ENCODE data around the gene HAUS1.

The HAUS1 gene

GRCh38 chr18:46140173-46140572, 36.0 kb downstream of the HAUS1 start:
- no peak overlapping the region for H3K27ac ChIP-seq
- no peaks in the 10 kb centered on the region for H3K27me3 ChIP-seq (replicated peaks)
- no peak overlapping the region for H3K4me3 ChIP-seq (ENCODE audit: low read depth, low read length)
- H3K36me3 ChIP-seq (replicated peaks), result no peaks in the 10 kb centered on the region
- in situ Hi-C loops (cut with HindIII; ENCODE audit: low pct_ligation_motif_present, low sequenced_read_pairs), result no loop called here
- DNase-seq, result no peak
- no peak for TF ChIP-seq CTCF (IDR thresholded peaks at IDR 0.05; ENCODE audit: low read depth, low read length, missing control alignments)

GRCh38 chr18:46141199-46141598, 37.0 kb downstream of the HAUS1 start:
- in situ Hi-C loops (cut with HindIII; ENCODE audit: low pct_ligation_motif_present, low sequenced_read_pairs), result no loop called here
- DNase-seq, result no peak
- TF ChIP-seq CTCF (IDR thresholded peaks at IDR 0.05; ENCODE audit: low read depth, low read length, missing control alignments), result no peak

GRCh38 chr18:46148810-46149209, 44.6 kb downstream of the HAUS1 start:
- in situ Hi-C loops (cut with HindIII; ENCODE audit: low pct_ligation_motif_present, low sequenced_read_pairs), result no loop called here
- Histone ChIP-seq H3K27me3 (replicated peaks) (no peaks in the 10 kb centered on the region), H3K27ac (no peak overlapping the region), H3K4me3 (ENCODE audit: low read depth, low read length) (no peak overlapping the region), H3K36me3 (replicated peaks) (no peaks in the 10 kb centered on the region)
- peak; percentile 58 for TF ChIP-seq CTCF (IDR thresholded peaks at IDR 0.05; ENCODE audit: low read depth, low read length, missing control alignments)
- DNase-seq, result peak; percentile 67

More at GRCh38 chr18:46141199-46141598, 37.0 kb downstream of the HAUS1 start:
- Histone ChIP-seq H3K27me3 (replicated peaks) (no peaks in the 10 kb centered on the region), H3K36me3 (replicated peaks) (no peaks in the 10 kb centered on the region), H3K27ac (no peak overlapping the region), H3K4me3 (ENCODE audit: low read depth, low read length) (no peak overlapping the region)

GRCh38 chr18:46152436-46152807, 48.2 kb downstream of the HAUS1 start:
- Histone ChIP-seq H3K36me3 (replicated peaks) (no peaks in the 10 kb centered on the region), H3K27me3 (replicated peaks) (no peaks in the 10 kb centered on the region), H3K4me3 (ENCODE audit: low read depth, low read length) (no peak overlapping the region), H3K27ac (no peak overlapping the region)
- in situ Hi-C loops (cut with HindIII; ENCODE audit: low pct_ligation_motif_present, low sequenced_read_pairs), result loop anchor here (25.0 kb wide), 1 partner anchor 510 kb away; the partner anchor contains the start of gene LOXHD1
- DNase-seq, result peak; percentile 67
- no peak for TF ChIP-seq CTCF (IDR thresholded peaks at IDR 0.05; ENCODE audit: low read depth, low read length, missing control alignments)

- TF ChIP-seq CTCF (IDR thresholded peaks at IDR 0.05; ENCODE audit: low read depth, low read length, missing control alignments), result no peak
- H3K27ac ChIP-seq, result no peak overlapping the region
- H3K27me3 ChIP-seq (replicated peaks), result no peaks in the 10 kb centered on the region
- DNase-seq, result no peak
- in situ Hi-C loops (cut with HindIII; ENCODE audit: low pct_ligation_motif_present, low sequenced_read_pairs), result loop anchor here (25.0 kb wide), 1 partner anchor 509 kb away; the partner anchor contains the start of gene LOXHD1
- no peaks in the 10 kb centered on the region for H3K36me3 ChIP-seq (replicated peaks)
- no peak overlapping the region for H3K4me3 ChIP-seq (ENCODE audit: low read depth, low read length)
Observed at GRCh38 chr18:46152808-46153617, 48.8 kb downstream of the HAUS1 start.

Measured in brain microvascular endothelial cell (primary cell).